ENCODE data around the gene STAC2.
"Not testable (repeated sequence)": the region's sequence is repeated elsewhere in the genome, so short reads cannot be mapped to it uniquely, and the experiment has no call there.

The STAC2 gene

DNA sequence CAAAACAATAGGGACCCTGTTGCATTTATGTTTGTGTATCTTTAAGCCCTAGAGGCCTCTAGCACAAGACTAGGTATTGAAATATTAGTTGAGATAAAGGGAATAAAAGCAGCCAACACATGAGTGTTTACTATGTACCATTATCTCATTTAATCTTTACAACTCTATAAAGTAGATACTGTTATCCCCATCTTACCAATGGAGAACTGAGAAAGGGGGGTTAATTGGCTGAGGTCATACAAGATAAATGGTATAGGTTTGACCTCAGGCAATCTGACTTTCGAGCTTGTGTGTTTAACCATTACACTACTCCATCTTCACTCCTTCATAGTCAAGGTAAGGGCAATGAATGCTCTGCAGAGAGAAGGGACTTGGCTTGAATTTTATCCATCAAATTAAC lies 26.3 kb upstream of the STAC2 start:
- in situ Hi-C loops (cut with MboI; ENCODE audit: low pct_unique_long_range_greater_than_20kb, low sequenced_read_pairs, unreplicated experiment) = no loop called here
- no peak for DNase-seq (ENCODE audit: low spot score)
- TF ChIP-seq CTCF (IDR thresholded peaks at IDR 0.05; ENCODE audit: extremely low read depth, insufficient read depth, missing control alignments) = no peak

GRCh38 chr17:39250076-39250475 lies 24.3 kb upstream of the STAC2 start:
- in situ Hi-C loops (cut with MboI; ENCODE audit: low pct_unique_long_range_greater_than_20kb, low sequenced_read_pairs, unreplicated experiment); DNase-seq (ENCODE audit: low spot score): not testable (repeated sequence)

DNA sequence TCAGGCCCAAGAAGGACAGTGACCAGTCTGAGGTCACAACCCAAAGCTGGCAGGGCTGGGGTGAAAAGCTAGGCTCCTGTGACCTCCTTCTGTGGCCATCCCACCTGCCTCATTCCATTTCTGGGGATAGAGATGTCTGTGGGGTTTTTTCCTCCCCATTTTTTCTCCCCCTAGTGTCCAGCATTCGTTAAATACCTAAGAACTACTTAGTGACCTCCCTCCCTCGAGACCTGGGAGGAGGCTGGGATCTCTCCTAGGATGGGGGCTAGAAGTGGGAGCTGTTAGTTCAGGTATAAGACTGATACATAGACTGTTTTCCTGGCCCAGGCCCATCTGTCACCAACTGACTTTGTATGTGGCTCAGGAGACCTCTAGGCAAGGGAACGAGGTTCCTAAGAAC lies 20.5 kb upstream of the STAC2 start:
- TF ChIP-seq CTCF (IDR thresholded peaks at IDR 0.05; ENCODE audit: extremely low read depth, insufficient read depth, missing control alignments) = no peak
- DNase-seq (ENCODE audit: low spot score) = no peak
- in situ Hi-C loops (cut with MboI; ENCODE audit: low pct_unique_long_range_greater_than_20kb, low sequenced_read_pairs, unreplicated experiment) = loop anchor here (10.0 kb wide), 1 partner anchor 149 kb away; no protein-coding TSS in a partner anchor

DNA sequence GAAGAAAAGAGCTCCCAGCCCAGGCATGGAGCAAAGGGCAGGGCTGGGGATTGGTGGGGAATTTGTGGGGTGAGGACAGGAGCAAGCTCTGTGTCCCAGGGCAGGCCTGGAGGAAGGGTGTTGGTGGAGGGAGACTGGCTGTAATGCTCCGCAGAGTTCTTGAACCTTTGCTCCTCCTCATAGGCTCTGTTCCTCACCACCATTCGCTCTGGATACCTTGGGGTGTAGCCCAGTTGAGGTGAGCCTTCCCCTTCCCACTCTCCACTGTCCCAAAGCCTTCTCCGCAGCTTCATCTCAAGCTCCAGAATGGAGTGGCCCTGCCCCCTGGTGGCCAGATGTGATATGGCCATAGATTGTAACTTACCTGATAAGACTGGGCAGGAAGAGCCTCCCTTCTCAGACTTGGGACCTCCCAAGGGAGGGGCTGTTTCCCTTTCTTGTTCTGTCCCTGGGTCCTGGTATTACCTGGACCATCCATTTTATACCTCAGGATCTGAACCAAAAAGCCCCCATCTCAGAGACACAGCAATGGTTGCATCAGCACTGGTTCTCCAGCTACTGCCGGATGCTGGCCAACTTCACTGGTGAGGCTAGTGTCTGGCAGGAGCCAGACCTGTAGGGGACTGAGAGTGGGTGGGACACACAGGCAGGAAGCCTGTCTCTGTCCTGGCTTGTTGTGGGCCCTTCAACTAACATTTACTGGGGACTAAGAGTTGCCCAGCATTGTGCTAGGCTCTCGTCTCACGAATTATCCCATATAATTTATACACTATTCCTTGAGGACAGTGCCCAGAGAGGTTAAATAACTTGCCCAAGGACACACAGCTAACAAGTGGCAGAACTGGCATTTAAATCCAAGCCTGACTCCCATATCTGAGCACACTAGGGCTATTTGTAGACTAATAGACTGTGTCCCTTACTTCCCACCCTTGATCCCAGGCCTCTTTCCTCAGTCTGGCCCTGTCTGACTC lies 19.1 kb upstream of the STAC2 start:
- TF ChIP-seq CTCF (IDR thresholded peaks at IDR 0.05; ENCODE audit: extremely low read depth, insufficient read depth, missing control alignments) = peak; percentile 94
- in situ Hi-C loops (cut with MboI; ENCODE audit: low pct_unique_long_range_greater_than_20kb, low sequenced_read_pairs, unreplicated experiment) = loop anchor here (10.0 kb wide), 1 partner anchor 150 kb away; no protein-coding TSS in a partner anchor
- DNase-seq (ENCODE audit: low spot score) = peak; percentile 81

DNA sequence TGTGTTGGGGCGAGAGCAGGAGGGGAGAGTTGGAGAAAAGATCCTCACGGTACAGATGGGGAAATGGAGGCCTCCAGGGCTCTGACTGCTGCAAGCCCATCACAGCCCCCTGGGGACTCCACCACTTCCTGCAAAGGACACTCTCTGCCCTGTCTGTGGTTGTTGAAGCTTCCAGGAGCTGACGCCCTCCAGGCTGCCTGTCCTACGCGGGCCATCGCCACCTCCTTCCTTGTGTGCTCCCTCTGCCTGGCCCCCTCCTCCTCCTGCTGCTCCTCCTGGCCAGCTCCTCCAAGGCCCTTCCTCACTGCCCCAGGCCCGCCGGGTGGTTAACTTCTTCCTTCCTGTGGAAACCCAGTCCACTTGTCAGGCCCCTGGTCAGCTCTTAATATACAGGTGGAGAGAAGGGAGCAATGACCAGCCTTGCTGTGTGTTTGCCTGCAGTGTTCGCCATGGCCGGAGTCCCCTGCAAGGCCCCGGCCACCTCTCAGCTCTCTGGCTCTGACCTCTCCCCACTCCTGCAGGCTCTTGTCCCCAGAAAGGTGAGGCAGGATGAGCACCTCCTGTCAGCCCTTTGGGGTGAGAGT lies 18.4 kb upstream of the STAC2 start:
- peak; percentile 19 for DNase-seq (ENCODE audit: low spot score)
- in situ Hi-C loops (cut with MboI; ENCODE audit: low pct_unique_long_range_greater_than_20kb, low sequenced_read_pairs, unreplicated experiment) = loop anchor here (10.0 kb wide), 1 partner anchor 151 kb away; no protein-coding TSS in a partner anchor
- no peak for TF ChIP-seq CTCF (IDR thresholded peaks at IDR 0.05; ENCODE audit: extremely low read depth, insufficient read depth, missing control alignments)

- no peak for TF ChIP-seq CTCF (IDR thresholded peaks at IDR 0.05; ENCODE audit: extremely low read depth, insufficient read depth, missing control alignments)
- DNase-seq (ENCODE audit: low spot score) = no peak
- in situ Hi-C loops (cut with MboI; ENCODE audit: low pct_unique_long_range_greater_than_20kb, low sequenced_read_pairs, unreplicated experiment) = loop anchor here (10.0 kb wide), 1 partner anchor 152 kb away; no protein-coding TSS in a partner anchor
Measured at GRCh38 chr17:39243155-39243554, 17.4 kb upstream of the STAC2 start.

GRCh38 chr17:39240631-39241030 lies 14.9 kb upstream of the STAC2 start:
- DNase-seq (ENCODE audit: low spot score) = no peak
- in situ Hi-C loops (cut with MboI; ENCODE audit: low pct_unique_long_range_greater_than_20kb, low sequenced_read_pairs, unreplicated experiment) = loop anchor here (10.0 kb wide), 1 partner anchor 154 kb away; no protein-coding TSS in a partner anchor
- no peak for TF ChIP-seq CTCF (IDR thresholded peaks at IDR 0.05; ENCODE audit: extremely low read depth, insufficient read depth, missing control alignments)

Data from GM13977 (cell line).